ENCODE results near the gene CASP1.

GRCh38 chr11:105078283-105078682 is 43.3 kb upstream of the CASP1 start:
- no peak for TF ChIP-seq POLR2A (IDR thresholded peaks at IDR 0.05)
- TF ChIP-seq, protein P1, sequence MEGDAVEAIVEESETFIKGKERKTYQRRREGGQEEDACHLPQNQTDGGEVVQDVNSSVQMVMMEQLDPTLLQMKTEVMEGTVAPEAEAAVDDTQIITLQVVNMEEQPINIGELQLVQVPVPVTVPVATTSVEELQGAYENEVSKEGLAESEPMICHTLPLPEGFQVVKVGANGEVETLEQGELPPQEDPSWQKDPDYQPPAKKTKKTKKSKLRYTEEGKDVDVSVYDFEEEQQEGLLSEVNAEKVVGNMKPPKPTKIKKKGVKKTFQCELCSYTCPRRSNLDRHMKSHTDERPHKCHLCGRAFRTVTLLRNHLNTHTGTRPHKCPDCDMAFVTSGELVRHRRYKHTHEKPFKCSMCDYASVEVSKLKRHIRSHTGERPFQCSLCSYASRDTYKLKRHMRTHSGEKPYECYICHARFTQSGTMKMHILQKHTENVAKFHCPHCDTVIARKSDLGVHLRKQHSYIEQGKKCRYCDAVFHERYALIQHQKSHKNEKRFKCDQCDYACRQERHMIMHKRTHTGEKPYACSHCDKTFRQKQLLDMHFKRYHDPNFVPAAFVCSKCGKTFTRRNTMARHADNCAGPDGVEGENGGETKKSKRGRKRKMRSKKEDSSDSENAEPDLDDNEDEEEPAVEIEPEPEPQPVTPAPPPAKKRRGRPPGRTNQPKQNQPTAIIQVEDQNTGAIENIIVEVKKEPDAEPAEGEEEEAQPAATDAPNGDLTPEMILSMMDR (IDR thresholded peaks at IDR 0.05) = no peak

Measured in prostate gland (tissue), 2 donors.